Measurements from ENCODE around the gene RASSF1.
A peak's percentile ranks its signal among the peaks of the same experiment; 100 is the strongest.

RASSF1 gene

DNA sequence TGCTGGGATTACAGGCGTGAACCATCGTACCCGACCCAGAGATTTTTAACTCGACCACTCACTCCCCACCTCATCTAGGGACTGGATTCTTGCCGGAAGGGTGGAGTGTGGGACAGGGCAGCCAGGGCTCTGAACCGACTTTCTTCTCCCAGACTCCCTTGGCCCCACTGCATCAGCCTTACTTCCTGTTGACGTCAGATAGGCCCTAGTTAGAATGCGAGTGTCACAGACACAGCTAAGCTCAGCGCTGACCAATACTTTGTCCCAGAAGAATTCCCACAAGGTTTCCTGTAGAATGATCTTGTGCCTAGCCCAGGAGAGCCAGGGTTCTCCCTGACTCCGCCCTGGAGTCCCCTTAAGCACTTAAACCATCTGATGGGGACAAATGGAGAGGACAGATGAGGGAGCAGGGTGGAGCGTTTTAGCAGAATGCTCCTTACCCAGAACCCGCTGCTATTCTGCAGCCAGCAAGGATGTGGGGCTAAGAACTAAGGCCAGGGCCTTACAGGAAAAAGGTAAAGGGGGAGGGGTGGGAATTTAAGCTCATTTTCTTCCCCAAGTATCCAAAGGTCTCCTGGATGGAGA, 6.8 kb downstream of the RASSF1 start:
- no peaks in the 10 kb centered on the region for H3K27me3 ChIP-seq (ENCODE audit: insufficient read depth, low read length, poor library complexity)
- peaks cover 18% of the 10 kb centered on the region for H3K79me1 ChIP-seq (ENCODE audit: low read length)
- H2BK15ac ChIP-seq (replicated peaks; ENCODE audit: low read depth): no peak overlapping the region
- H3K4me1 ChIP-seq (ENCODE audit: control insufficient read depth, low read depth, low read length): no peaks in the 10 kb centered on the region
- H4K5ac ChIP-seq (ENCODE audit: low read length): no peak overlapping the region
- H3K9ac ChIP-seq (ENCODE audit: low read length): peak overlapping the region; percentile 4
- H2AK5ac ChIP-seq (ENCODE audit: low read length): no peak overlapping the region
- no peak overlapping the region for H3K56ac ChIP-seq (ENCODE audit: low read length)
- no peak overlapping the region for H3K4me3 ChIP-seq (ENCODE audit: low read length)
- H3K23ac ChIP-seq (ENCODE audit: low read length): no peak overlapping the region
- DNase-seq: peak; percentile 37
- H2BK120ac ChIP-seq (ENCODE audit: low read depth, low read length): no peak overlapping the region
- H3K36me3 ChIP-seq (ENCODE audit: control insufficient read depth, insufficient read depth, low read length): peaks cover 10% of the 10 kb centered on the region
- H3K79me2 ChIP-seq (ENCODE audit: control insufficient read depth, insufficient read depth, low read length): peaks cover 26% of the 10 kb centered on the region
- no peak overlapping the region for H2BK5ac ChIP-seq (ENCODE audit: low read length)
- H3K18ac ChIP-seq (ENCODE audit: low read length): no peak overlapping the region
- H3K4me2 ChIP-seq (ENCODE audit: low read length): no peak overlapping the region
- no peak overlapping the region for H4K8ac ChIP-seq (ENCODE audit: low read depth, low read length)
- no peak overlapping the region for H3K27ac ChIP-seq (ENCODE audit: low read depth, low read length)
- no CpG with 5 or more reads among the region's 12 CpGs for WGBS (ENCODE audit: extremely low coverage, insufficient coverage, low lambda C conversion rate)
- no peak overlapping the region for H3K4ac ChIP-seq (ENCODE audit: low read depth, low read length)

GRCh38 chr3:50331364-50331907, 9.2 kb downstream of the RASSF1 start:
- Histone ChIP-seq H4K8ac (ENCODE audit: low read depth, low read length) (no peak overlapping the region), H3K18ac (ENCODE audit: low read length) (no peak overlapping the region), H4K5ac (ENCODE audit: low read length) (no peak overlapping the region), H3K79me1 (ENCODE audit: low read length) (peaks cover 22% of the 10 kb centered on the region), H2AK5ac (ENCODE audit: low read length) (no peak overlapping the region), H3K27ac (ENCODE audit: low read depth, low read length) (no peak overlapping the region), H3K36me3 (ENCODE audit: control insufficient read depth, insufficient read depth, low read length) (peaks cover 10% of the 10 kb centered on the region), H3K4ac (ENCODE audit: low read depth, low read length) (no peak overlapping the region), H3K56ac (ENCODE audit: low read length) (no peak overlapping the region), H3K9ac (ENCODE audit: low read length) (no peak overlapping the region), H3K27me3 (ENCODE audit: insufficient read depth, low read length, poor library complexity) (no peaks in the 10 kb centered on the region), H2BK15ac (replicated peaks; ENCODE audit: low read depth) (no peak overlapping the region), H3K79me2 (ENCODE audit: control insufficient read depth, insufficient read depth, low read length) (peaks cover 34% of the 10 kb centered on the region), H3K4me1 (ENCODE audit: control insufficient read depth, low read depth, low read length) (peaks cover 2% of the 10 kb centered on the region), H3K4me3 (ENCODE audit: low read length) (no peak overlapping the region), H2BK5ac (ENCODE audit: low read length) (no peak overlapping the region), H2BK120ac (ENCODE audit: low read depth, low read length) (no peak overlapping the region), H3K4me2 (ENCODE audit: low read length) (no peak overlapping the region), H3K23ac (ENCODE audit: low read length) (no peak overlapping the region)
- WGBS (ENCODE audit: extremely low coverage, insufficient coverage, low lambda C conversion rate): no CpG with 5 or more reads among the region's 19 CpGs
- no peak for DNase-seq

DNA sequence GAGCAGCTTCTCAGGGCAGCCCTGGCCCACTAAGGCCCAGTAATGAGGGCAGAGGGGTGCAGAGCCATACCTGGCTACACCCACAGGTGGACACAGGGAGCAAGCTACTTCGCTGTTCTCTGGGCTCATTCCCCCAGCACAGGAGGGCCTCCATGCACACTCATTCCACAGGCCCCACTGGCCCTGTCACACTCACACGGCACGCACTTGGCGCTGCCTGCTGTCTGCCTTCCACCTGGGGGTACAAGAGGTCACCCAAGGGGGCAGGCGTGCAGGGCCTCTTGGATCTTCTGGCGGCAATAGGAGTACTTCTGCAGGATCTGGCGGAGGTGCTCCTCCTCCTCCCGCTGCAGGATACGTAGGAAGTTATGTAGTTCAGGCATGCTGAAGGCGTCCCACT, 10.3 kb downstream of the RASSF1 start:
- no peak overlapping the region for H3K4ac ChIP-seq (ENCODE audit: low read depth, low read length)
- peaks cover 2% of the 10 kb centered on the region for H3K4me1 ChIP-seq (ENCODE audit: control insufficient read depth, low read depth, low read length)
- H2AK5ac ChIP-seq (ENCODE audit: low read length): no peak overlapping the region
- WGBS (ENCODE audit: extremely low coverage, insufficient coverage, low lambda C conversion rate): no CpG with 5 or more reads among the region's 10 CpGs
- no peak overlapping the region for H3K9ac ChIP-seq (ENCODE audit: low read length)
- H4K5ac ChIP-seq (ENCODE audit: low read length): no peak overlapping the region
- no peak overlapping the region for H3K18ac ChIP-seq (ENCODE audit: low read length)
- no peak overlapping the region for H3K4me3 ChIP-seq (ENCODE audit: low read length)
- H2BK5ac ChIP-seq (ENCODE audit: low read length): no peak overlapping the region
- H3K4me2 ChIP-seq (ENCODE audit: low read length): no peak overlapping the region
- peaks cover 16% of the 10 kb centered on the region for H3K79me1 ChIP-seq (ENCODE audit: low read length)
- no peak for DNase-seq
- H3K27me3 ChIP-seq (ENCODE audit: insufficient read depth, low read length, poor library complexity): no peaks in the 10 kb centered on the region
- H3K23ac ChIP-seq (ENCODE audit: low read length): no peak overlapping the region
- no peak overlapping the region for H3K56ac ChIP-seq (ENCODE audit: low read length)
- no peak overlapping the region for H2BK15ac ChIP-seq (replicated peaks; ENCODE audit: low read depth)
- no peak overlapping the region for H4K8ac ChIP-seq (ENCODE audit: low read depth, low read length)
- H2BK120ac ChIP-seq (ENCODE audit: low read depth, low read length): no peak overlapping the region
- H3K36me3 ChIP-seq (ENCODE audit: control insufficient read depth, insufficient read depth, low read length): peaks cover 13% of the 10 kb centered on the region
- H3K27ac ChIP-seq (ENCODE audit: low read depth, low read length): no peak overlapping the region
- peaks cover 24% of the 10 kb centered on the region for H3K79me2 ChIP-seq (ENCODE audit: control insufficient read depth, insufficient read depth, low read length)

GRCh38 chr3:50327943-50328691, 12.5 kb downstream of the RASSF1 start, which contains the start of gene TUSC2:
Gene TUSC2 (minus strand): TSS chr3:50328223. CDS start chr3:50328099, 124 bp downstream.
- H3K23ac ChIP-seq (ENCODE audit: low read length): no peak within 1 kb of the TSS
- peak within 1 kb of the TSS; percentile 89 for H3K9ac ChIP-seq (ENCODE audit: low read length)
- DNase-seq: peak; percentile 99
- no peak within 1 kb of the TSS for H4K8ac ChIP-seq (ENCODE audit: low read depth, low read length)
- H3K4me3 ChIP-seq (ENCODE audit: low read length): peak within 1 kb of the TSS; percentile 90
- no peak within 1 kb of the TSS for H3K27ac ChIP-seq (ENCODE audit: low read depth, low read length)
- H2BK5ac ChIP-seq (ENCODE audit: low read length): no peak within 1 kb of the TSS
- H3K79me1 ChIP-seq (ENCODE audit: low read length): peaks cover 8% of the 10 kb centered on the region
- no peak within 1 kb of the TSS for H3K18ac ChIP-seq (ENCODE audit: low read length)
- H3K4me2 ChIP-seq (ENCODE audit: low read length): peak within 1 kb of the TSS; percentile 95
- H4K5ac ChIP-seq (ENCODE audit: low read length): no peak within 1 kb of the TSS
- H3K27me3 ChIP-seq (ENCODE audit: insufficient read depth, low read length, poor library complexity): no peaks in the 10 kb centered on the region
- no peak within 1 kb of the TSS for H2BK120ac ChIP-seq (ENCODE audit: low read depth, low read length)
- no CpG with 5 or more reads among the region's 55 CpGs for WGBS (ENCODE audit: extremely low coverage, insufficient coverage, low lambda C conversion rate)
- peak within 1 kb of the TSS; percentile 25 for H3K4ac ChIP-seq (ENCODE audit: low read depth, low read length)
- no peak within 1 kb of the TSS for H2BK15ac ChIP-seq (replicated peaks; ENCODE audit: low read depth)
- H3K79me2 ChIP-seq (ENCODE audit: control insufficient read depth, insufficient read depth, low read length): peaks cover 13% of the 10 kb centered on the region
- peak within 1 kb of the TSS; percentile 92 for H3K56ac ChIP-seq (ENCODE audit: low read length)
- peaks cover 13% of the 10 kb centered on the region for H3K36me3 ChIP-seq (ENCODE audit: control insufficient read depth, insufficient read depth, low read length)
- H2AK5ac ChIP-seq (ENCODE audit: low read length): no peak within 1 kb of the TSS
- H3K4me1 ChIP-seq (ENCODE audit: control insufficient read depth, low read depth, low read length): peaks cover 3% of the 10 kb centered on the region

GRCh38 chr3:50327129-50327528, 13.5 kb downstream of the RASSF1 start:
- peak overlapping the region; percentile 91 for H3K56ac ChIP-seq (ENCODE audit: low read length)
- H3K4me1 ChIP-seq (ENCODE audit: control insufficient read depth, low read depth, low read length): peaks cover 7% of the 10 kb centered on the region
- peaks cover 11% of the 10 kb centered on the region for H3K79me2 ChIP-seq (ENCODE audit: control insufficient read depth, insufficient read depth, low read length)
- H3K4me3 ChIP-seq (ENCODE audit: low read length): peak overlapping the region; percentile 90
- no peak for DNase-seq
- H4K8ac ChIP-seq (ENCODE audit: low read depth, low read length): no peak overlapping the region
- H3K4me2 ChIP-seq (ENCODE audit: low read length): peak overlapping the region; percentile 95
- H3K4ac ChIP-seq (ENCODE audit: low read depth, low read length): no peak overlapping the region
- H3K18ac ChIP-seq (ENCODE audit: low read length): no peak overlapping the region
- no CpG with 5 or more reads among the region's 4 CpGs for WGBS (ENCODE audit: extremely low coverage, insufficient coverage, low lambda C conversion rate)
- H2BK15ac ChIP-seq (replicated peaks; ENCODE audit: low read depth): no peak overlapping the region
- no peak overlapping the region for H2BK5ac ChIP-seq (ENCODE audit: low read length)
- peak overlapping the region; percentile 85 for H3K9ac ChIP-seq (ENCODE audit: low read length)
- H2BK120ac ChIP-seq (ENCODE audit: low read depth, low read length): no peak overlapping the region
- H3K79me1 ChIP-seq (ENCODE audit: low read length): peaks cover 7% of the 10 kb centered on the region
- no peak overlapping the region for H2AK5ac ChIP-seq (ENCODE audit: low read length)
- no peak overlapping the region for H3K27ac ChIP-seq (ENCODE audit: low read depth, low read length)
- peaks cover 13% of the 10 kb centered on the region for H3K36me3 ChIP-seq (ENCODE audit: control insufficient read depth, insufficient read depth, low read length)
- H3K27me3 ChIP-seq (ENCODE audit: insufficient read depth, low read length, poor library complexity): no peaks in the 10 kb centered on the region
- H4K5ac ChIP-seq (ENCODE audit: low read length): no peak overlapping the region
- H3K23ac ChIP-seq (ENCODE audit: low read length): no peak overlapping the region
